NCI-H2171 treated with DMSO at 0.1 percent for 48 hours (cell line): ENCODE results near the gene CCDC175.

ENCODE experiments used
- DNase-seq: peaks from one replicate; lab custom pipeline; 2025; lab: John Stamatoyannopoulos, UW

CCDC175 gene

DNA sequence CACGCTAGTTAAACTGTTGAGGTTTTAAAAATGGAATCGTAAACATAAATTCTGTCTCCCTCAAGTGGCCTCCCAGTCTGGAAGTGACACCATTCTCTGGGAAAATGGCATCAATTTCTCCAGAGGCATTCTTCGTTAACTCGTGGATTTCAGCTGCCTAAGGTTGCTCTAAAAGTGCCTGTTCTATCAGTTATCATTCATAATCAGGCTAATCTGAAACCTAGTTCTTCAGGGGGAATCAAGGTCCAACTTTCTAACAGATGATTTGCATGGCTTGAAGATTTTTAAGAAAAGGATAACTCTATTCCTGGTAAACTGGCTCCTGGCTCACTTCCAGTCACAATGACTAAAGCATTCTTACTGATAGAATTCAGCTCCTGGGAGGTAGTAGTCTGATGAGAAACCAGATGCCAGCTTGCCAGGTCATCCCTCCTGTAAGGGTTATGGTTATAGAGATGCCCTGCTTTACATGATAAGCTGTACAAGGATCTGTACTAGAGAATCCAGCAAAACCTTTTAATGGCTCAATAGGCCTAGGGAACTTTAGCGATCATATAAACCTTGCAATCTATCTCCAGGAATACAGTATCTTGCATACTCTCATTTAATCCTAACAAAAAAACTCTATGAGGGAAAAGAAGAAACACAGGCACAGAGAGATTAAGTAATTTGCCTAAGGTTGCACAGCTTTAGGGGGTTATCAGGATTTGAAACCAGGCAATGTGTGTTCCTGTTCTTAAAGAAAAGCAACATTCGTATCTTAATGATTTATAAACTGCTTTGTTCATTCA, 93.9 kb downstream of the CCDC175 start:
- DNase-seq: peak; percentile 72

DNA sequence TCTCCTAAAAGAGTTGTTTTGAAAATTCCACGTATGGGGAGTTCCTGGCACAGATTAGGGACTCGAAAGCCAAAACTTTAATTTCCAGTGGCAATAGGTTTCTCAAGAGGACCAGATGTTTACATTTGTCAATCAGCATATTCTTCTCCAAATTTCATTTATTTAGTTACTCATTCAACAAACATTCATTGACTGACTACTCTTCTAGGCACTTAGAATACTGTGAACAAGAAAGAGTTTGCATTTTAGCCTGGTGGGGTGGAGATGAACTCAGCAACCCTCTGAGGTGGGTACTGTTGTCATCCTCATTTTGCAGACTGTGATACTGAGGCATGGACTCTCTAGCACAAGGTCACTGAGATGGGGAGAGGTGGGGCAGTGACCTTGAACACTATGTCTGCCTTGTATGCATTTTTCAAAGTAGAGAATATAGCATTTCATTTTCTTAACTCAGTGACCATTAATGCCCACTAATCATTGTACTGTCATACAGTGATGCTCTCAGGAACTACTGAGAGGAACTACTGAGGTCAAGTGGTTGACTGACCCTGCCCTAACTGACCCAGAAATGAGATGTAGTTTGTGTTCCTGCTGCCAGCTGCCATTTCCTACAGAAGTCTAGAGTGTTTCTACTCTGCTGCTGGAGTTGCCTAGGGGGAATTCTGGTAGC, 94.6 kb downstream of the CCDC175 start:
- no peak for DNase-seq

DNA sequence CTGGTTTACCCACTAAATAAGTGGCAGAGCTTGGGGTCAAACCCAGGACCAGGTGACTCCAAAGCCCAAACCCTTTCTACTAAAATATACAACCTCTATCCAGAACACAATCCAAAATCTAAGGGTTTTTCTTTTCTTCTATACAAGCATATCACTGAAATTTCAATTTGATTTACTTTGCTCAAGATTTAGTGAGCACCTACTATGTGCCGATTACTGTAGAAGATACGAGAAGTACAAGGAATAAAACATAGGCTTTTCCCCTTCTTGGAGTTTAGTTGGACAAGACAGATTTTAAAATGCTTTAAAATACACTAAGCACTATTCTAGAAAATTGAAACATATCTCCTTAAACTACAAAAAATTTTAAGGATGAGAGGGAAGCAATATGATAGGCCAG, 95.2 kb downstream of the CCDC175 start:
- no peak for DNase-seq

DNA sequence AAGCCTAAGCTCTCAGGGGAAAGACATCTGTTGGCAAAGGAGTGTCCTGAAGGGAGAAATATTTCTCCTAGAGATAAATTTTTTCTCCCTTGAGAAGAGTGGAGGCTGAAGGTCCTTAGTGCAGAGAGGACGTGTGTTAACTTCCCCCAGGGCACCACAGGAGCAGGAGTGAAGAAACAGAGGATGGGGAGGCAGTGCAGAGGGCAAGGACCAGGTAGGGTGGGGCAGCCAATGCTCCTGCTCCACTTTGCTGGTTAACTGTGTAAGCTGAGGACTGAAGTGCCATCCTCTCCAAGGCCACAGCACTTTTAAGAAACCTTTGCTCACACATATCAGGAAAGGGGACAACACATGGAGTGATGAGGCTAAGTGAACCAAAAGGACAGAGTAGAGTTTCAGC, 96.4 kb downstream of the CCDC175 start:
- DNase-seq: no peak

DNA sequence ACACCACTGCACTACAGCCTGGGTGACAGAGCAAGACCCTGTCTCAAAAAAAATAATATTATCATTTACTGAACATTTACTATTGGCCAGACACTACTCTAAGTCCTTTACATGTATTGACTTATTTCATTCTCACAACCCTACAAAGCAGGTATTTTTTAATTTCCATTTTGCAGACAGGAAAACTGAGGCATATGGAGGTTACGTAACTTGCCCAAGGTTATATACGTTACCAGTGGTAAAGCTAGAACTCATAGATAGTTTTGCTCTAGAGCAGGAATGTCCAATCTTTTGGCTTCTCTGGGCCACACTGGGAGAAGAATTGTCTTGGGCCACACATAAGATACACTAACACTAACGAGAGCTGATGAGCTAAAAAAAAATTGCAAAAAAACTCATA, 98.1 kb downstream of the CCDC175 start:
- no peak for DNase-seq

DNA sequence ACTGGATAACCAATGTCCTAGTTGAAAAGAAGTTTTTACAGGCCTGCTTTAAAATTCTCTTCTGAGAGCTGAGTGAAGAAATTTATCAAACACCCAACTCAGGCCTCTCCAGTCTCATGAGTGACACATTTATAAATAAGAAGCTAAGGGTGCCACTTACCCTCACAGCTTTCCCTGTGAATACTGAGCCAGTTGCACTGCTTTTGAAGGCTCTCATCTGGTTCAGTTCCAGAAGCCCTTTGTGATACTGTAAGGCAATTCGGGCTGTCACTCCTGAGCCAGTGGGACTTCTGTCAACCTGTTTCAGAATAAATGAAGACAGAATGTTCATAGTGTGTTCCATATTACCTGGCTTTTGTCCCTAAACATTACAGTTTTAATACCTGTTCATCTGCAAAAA, 100.9 kb downstream of the CCDC175 start:
- DNase-seq: no peak

DNA sequence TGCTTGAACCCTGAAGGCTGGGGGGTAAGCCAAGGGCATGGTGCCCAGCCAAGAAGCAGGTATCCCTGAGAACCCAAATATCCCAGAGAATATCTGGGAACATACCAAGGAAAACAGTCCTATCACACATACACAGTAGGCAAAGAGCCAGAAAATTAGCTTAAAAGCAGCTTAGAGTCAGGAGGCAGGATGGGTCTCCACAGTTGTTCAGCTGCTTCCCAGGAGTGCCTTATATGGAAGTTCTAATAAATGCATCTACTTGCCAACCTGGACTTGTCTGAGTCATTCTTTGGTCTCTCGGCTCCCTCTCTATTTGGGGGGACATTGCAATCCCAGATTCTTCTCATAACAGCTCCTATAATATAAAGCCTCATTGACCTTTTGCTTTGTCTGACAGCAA, 102.4 kb downstream of the CCDC175 start:
- DNase-seq: no peak

DNA sequence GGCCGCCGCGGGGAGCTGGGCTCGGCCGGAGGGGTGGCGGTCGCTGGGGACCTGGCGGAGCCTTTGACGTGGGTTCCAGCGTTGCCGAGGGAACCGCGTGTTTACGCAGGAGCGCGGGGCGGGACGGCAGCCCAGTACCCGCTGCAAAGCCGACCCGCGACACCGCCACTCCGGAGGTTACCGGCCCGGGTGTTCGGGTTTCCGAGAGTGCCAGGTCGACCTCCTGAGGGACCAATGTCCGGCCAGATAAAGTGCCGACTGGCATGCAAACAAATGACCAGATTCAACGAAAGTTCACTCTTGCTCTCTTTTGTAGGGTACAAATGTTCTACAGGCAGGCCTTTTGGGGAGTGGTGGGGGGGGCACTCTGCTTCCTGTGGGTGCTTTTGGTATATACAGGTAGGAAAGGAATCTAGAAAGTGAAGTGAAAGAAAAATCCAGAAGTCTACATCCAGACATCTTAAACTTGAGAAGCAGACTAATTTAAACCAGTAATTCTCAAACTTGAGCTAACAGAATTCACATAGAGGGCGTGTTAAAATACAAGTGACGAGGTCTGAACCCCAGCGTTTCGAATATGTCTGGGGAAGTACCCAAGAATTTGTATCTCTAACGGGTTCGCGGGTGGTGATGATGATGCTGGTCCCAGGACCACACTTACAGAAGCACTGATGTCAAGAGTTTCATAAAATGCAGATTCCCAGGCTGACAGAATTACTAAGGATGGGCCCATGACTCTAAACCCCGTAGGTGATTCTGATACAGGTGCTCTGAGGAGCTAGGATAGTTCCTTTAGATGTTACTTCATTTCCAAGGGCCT, 111.1 kb downstream of the CCDC175 start, which contains the start of gene GPR135:
Gene GPR135, minus strand, starts transcription at position 65 of the 820 bp plus-strand sequence. CDS start 154 bp downstream, outside the sequence.
- no peak for DNase-seq

DNA sequence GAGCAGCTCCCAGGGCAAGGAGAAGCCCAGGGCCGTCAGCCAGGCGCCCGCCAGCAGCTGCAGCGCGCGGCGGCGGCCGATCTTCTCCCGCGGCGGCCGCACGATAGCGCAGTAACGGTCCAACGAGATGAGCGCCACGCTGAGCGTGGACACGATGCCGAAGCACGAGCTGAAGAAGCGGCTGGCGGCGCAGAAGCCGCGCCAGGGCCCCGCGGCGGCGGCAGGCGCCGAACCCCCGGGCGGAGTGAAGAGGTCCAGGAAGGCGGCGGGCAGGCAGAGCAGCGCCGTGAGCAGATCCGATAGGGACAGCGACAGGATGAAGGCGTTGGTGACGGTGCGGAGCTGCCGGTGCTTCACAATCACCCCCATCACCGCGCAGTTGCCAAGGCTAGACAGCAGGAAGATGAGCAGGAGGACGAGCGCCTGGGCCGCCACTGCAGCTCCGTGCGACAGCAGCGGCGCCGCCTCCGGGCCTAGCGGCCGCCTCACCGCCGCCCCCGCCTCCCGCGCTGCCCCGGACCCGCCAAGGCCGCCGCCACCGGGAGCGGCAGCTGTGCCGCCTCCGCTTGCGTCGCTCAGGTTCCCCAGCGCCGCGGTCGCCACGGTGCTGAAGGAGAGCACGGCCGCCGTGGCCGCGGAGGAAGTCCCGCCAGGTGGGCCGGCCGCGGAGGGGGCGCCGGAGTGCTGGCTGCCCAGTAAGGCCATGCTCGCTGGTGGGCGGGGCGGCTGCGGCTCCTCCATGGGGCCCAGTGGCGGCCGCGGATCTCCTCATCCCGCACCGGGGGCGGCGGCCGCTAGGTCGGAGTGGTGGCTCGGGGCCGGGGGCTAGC, 111.9 kb downstream of the CCDC175 start:
- peak; percentile 70 for DNase-seq

DNA sequence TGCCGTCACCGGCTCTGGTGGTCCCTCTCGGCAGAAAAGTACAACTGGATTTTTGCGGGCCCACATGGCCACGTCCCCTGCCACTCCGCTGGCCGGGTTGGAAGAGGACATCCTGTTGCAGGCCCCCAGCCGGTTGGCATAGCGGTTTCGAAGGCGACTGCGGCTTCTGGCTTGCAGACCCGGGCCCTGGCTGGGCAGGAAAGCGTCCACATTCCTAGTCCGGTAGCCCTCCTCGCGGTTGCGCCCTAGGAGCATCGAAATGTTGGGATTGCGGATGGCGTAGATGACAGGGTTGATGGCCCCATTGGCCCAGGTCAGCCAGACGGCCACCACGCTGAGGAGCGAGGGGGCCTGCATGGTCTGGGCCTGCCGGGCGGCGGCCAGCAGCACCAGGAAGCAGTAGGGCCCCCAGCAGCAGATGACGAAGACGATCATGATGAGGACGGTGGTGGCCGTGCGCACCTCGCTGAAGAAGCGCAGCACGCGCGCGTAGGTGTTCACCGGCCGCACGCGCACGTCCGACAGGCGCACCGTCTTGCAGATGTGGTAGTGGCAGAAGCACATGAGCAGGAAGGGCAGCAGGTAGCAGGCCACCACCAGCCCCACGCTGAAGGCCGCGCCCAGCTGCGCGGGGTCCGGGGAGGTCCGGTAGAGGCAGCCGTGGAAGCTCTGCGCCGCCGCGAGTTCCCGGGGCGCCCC, 112.7 kb downstream of the CCDC175 start:
- DNase-seq: no peak

DNA sequence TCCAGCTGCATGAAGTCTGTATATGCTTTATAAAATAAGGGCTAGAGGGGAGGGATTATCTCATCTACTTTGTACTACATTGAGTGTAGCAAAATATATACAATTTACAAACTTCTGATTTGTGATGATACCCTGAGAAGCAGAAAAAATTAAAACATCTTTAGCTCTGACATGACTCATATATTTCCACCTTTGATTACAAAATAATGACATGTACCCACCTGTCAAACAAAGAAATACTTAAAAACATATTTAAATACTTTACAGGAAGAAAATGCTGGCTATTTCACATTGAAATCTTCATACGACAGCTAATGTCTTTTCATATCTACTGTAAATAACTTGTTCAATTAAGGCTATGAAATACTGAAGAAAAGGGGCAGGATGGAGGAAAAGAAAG, 114.7 kb downstream of the CCDC175 start:
- no peak for DNase-seq

DNA sequence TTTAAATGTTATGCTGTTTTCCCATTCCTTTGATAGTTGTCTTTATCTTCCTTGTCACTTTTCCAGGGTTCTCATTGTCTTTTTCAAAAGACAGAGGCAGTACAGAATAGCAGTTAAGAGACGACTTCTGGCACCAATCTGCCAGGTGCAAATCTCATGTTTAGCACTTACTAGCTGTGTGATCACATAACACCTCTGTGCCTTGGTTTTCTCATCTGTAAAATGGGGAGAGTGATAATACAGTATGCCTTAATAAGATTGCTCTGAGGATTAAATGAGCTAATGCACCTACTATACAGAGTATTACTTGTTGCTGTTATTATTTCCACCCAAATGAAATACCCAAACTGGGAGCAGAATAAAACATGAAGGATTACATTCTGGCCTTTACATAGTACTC, 116.2 kb downstream of the CCDC175 start:
- DNase-seq: no peak

DNA sequence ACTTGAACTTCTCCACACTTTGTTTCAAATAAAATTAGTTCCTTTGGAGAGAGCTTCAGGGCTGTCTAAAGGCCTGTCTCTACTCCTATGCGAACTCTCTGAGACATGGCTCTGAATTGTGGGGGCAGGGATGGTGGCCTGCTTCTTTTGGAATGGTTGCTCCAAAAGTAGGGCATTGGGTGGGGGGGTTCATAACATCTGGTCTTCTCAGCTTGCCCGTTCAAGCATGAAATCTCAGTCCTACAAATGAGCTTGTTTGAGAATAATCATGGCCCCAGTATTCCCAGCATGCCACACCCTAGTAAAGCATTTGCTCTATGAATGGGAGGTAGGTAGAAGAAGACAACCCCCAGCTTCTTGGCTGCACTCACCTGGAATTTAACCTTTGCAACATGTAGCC, 118.1 kb downstream of the CCDC175 start:
- no peak for DNase-seq

DNA sequence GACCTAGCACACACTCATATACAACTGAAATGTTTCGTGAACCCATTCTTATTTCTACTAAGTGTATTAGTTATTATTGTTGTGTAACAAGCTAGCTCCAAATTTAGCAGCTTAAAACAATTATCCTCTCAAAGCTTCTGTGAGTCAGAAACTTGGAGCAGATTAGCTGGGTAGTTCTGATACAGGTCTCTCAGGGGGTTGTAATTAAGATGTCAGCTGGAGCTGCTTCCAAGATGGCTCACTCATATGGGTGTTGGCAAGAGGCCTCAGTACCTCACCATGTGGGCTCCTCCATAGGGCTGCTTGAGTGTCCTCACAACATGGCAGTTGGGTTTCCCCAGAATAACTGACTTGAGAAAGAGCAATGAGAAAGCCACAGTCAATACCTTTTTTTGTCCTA, 121.2 kb downstream of the CCDC175 start:
- DNase-seq: no peak
